Activated CD8-positive, alpha-beta memory T cell treated with anti-CD3 and anti-CD28 coated beads for 4 hours (primary cell): Measurements from ENCODE around the gene CRB1.

Source experiments
- DNase-seq, 2 donors: peaks; one replicate each; pipeline ENCODE4 v3.0.0-alpha.2; 2020; ENCODE audit warnings: low read depth in 2 of 2

The CRB1 gene

DNA sequence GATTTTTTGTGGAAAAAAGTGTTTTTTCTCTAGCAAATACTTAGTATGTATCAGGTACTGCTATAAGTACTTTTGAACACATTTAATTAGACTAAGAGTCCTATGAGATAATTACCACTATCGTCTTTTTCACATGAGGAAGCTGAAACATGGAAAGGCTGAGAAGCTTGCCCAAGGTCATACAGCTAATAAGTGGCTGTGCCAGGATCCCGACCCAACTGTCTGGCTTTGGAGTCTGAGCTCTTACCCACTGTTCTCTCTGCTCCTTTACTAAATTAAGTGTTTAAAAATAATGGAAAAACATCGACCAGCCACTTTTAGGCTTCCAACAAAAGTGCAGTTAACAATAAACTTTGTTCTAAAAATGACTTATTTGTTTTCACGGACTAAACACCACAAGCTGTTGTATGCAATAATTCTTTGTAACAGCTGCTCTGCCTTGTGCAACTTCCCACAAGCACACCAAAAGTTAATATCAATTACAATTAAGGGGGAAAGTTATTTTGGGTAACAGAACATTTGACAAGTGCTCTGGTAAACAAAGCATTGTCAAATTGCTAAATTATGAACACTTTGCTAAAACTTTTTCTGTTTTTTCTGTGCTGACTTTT is 75.7 kb downstream of the CRB1 start:
- DNase-seq: no peak

DNA sequence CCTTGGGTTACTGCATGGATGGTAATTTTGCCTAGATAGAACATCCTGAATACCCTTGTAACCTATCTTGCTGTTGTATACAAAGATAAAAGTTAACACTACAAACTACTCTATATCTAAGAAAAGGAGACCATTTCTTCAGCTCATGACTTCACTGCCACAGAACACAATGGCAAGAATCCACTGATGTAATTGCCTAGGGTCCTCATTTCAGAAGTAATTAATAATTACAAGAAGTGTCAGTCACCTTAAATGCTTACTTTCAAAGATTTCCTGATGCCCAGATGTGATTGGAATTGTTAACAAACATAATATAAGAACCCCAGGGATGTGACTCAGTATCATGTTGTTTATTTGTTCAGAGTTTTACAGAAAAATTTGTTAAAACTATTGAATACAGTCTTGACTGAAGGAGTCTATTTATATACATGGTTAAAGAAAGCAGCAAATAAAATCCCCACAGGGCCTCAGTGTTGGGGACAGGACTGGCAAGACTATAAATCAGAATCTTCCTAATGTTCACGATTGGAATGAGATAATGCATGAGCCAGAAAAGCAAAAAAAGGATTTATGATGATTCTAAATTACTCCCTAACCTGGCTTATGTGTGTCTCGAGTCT is 83.9 kb downstream of the CRB1 start:
- no peak for DNase-seq

DNA sequence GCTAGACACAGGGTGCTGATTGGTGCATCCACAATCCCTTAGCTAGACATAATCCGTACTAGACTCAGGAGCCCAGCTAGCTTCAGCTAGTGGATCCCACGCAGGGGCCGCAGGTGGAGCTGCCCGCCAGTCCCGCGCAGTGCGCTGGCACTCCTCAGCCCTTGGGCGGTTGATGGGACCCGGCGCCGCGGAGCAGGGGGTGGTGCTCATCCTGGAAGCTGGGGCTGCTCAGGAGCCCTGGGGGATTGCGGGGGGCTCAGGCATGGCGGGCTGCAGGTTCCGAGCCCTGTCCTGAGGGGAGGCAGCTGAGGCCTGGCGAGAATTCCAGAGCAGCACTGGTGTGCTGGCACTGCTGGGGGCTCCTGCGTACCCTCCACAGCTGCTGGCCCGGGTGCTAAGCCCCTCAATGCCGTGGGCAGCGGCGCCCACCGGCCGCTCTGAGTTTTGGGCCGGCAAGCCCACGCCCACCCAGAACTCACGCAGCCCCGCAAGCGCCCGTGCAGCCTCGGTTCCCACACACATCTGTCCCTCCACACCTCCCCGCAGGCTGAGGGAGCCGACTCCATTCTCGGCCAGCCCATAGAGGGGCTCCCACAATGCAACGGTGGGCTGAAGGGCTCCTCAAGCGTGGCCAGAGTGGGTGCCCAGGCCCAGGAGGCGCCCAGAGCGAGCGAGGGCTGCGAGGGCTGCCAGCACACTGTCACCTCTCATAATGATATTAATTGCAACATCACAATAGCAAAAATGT is 87.4 kb downstream of the CRB1 start:
- no peak for DNase-seq

DNA sequence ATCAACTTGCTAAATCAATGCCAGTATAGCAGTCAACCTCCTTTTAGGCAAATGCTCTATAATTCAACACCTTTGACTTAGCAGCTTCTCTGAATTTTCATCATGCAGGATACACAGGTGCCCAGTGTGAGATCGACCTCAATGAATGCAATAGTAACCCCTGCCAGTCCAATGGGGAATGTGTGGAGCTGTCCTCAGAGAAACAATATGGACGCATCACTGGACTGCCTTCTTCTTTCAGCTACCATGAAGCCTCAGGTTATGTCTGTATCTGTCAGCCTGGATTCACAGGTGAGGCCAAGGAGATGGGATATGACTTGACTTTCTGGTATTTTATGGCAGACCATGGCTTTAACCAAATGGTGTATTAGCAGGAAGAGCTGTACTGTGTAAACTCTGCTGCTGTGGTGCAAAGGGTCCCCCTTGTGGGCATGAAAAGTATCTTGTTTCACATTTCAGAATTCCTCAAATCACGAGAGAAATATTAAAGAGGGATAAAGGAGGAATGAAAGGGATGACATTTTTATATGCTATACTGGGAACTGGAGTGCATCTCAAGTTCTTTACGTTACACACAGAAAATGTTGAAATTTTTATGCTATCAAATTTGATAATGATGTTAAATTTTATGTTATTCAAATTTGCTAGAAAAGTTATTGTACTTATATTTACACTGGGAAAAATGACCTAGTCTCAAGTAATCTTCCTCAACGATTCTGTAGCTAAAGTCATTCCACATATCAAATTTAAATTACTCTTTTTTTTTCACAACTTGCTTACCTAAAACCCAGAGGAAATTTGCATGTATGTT is 88.9 kb downstream of the CRB1 start:
- DNase-seq: no peak

DNA sequence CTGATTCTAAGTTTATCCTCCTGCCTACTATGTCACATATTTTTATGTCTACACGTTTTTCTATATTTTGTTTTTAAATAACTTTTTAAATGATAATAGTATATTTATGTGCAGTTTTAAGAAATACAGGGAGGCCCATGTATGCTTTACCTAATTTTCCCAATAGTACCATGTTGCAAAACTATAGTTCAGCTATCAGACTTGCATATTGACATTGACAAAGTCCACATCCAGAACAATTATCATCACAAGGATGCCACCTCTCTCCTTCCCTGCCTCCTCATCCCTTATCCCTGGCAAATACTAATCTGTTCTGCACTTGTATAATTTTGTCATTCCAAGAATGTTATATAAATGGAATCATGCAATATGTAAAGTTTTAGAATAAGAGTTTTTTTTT is 90.9 kb downstream of the CRB1 start:
- DNase-seq: no peak

DNA sequence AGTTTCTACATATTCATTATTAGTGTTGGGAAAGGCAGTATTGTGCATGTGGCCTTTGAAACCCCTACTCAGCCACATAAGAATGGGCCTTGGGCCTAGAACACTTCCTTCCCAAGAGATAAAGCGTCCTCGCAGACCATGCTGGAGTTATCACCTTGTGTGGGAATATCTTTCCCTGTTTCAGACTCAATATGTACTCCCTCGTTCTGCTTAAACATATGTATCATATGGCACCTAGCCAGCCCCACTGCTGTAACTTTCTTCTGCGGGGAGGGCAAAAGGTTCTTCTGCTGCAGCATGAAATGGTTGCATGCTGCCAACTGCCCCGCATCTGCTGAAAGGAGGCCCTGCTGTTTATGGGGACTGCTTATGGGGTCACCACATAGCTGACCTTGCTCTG is 92.0 kb downstream of the CRB1 start:
- DNase-seq: no peak

- DNase-seq: no peak
These were observed 94.8 kb downstream of the CRB1 start for GRCh38 chr1:197362871-197363270.

DNA sequence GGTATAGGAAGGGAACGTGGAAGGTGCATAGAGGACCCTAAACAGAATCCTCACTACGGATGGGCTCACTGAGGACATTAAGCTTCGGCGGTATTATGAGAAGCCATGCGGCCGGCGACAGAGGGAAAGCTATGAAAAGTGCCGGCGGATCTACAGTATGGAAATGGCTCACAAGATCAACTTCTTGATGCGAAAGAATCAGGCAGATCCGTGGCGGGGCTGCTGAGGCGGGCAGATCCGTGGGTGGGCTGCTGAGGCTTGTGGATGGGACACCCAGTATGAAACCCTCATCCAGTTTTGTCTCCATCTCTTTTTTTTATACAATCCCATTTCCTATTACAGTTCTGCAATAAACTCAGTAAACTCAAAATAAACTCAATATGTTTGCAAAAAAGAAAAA is 95.8 kb downstream of the CRB1 start:
- DNase-seq: no peak

DNA sequence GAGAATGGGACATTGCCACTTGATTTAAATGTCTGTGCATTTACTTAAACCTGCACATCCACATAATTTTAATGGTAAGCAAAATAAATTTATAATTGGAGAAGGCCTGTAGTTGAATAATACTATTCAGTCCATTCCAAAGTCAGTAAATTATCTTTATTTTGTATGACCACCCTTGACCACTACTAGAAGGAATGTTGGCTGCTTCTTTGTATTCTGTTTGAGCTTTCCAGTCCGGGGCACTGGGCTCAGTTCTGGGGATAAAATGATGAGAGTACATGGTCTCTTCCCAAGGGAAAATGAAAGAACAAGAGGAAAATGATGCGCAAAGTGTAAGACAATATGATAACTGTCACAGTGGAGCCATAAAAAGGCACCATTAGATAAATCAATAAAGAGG is 98.9 kb downstream of the CRB1 start:
- no peak for DNase-seq

DNA sequence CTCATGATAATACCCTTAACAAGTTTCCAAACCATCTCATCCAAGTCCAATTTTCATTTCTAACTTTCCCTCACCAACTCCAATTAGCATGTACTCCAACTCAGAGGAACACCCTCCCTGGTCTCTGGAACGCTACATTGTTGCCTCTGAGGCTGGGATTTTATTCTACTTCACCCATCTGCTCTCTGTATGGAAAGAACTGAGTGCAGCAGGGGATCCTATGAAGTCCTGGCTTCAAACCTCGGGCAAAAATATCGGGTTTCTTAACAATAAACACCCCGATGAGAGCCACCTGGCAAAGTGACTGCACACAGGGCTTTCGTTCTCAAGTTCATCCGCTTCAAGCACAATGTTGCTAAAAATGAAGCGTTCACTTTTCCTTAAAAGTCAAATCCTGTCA is 99.6 kb downstream of the CRB1 start:
- DNase-seq: no peak

- DNase-seq: no peak
These were observed 106.4 kb downstream of the CRB1 start for GRCh38 chr1:197374428-197374827.

- no peak for DNase-seq
These were observed 116.4 kb downstream of the CRB1 start for GRCh38 chr1:197384471-197384870.

GRCh38 chr1:197388801-197389200 is 120.7 kb downstream of the CRB1 start:
- no peak for DNase-seq

DNA sequence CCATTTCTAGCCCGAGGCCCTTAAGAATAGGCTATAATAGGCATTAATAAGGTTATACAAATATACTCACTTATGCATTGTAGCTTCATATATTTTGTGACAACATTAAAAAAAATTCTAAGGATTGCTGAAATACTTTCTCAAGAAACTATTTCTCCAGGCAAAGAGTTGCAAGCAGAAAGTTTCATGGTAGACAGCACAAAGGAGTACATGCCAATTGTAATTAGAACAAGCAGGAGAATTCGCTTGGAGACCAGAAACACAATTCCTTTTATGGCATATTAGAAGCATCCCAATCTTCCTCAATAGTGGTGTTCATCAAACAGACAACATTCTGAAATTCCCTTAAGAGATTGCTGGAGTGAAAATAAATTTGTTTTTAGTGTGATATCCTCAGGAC is 122.8 kb downstream of the CRB1 start:
- DNase-seq: no peak

GRCh38 chr1:197391303-197392226 is 123.5 kb downstream of the CRB1 start:
- no peak for DNase-seq

- no peak for DNase-seq
These were observed 124.5 kb downstream of the CRB1 start for GRCh38 chr1:197392541-197392940.

DNA sequence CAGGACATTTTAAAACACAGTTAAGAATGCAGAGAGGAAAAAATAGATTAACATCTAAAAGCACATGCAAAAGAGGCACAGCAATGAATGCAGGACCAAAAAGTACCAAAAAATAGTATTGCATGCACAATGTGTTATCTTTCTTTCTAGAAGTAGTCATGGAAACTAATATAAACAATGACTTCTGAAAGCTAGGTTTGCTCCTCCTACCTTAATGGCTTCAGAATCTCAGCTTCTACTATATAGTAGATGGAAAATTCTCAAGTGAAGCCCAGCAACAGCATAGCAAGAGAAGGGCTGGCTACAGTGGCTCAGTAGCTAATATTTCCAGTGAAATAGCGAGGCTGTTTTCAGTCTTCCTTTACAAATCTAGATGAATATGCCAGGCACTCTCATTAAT is 125.1 kb downstream of the CRB1 start:
- no peak for DNase-seq

DNA sequence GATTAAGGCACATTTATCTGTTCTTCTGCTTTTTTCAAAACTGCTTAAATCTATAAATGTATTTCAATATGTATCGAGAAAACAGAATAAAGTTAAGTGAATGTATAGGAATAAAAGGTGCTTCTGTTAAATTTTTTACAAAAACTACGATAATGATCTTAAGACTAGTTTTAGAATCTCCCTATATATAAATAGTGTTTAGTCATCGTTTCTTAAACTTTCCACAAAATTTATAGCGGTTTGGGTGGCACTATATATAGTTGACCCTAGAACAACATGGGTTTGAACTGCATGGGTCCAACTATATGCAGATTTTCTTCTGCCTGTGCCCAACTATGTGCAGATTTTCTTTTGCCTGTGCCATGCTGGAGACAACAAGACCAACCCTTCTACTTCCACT is 125.7 kb downstream of the CRB1 start:
- DNase-seq: no peak

DNA sequence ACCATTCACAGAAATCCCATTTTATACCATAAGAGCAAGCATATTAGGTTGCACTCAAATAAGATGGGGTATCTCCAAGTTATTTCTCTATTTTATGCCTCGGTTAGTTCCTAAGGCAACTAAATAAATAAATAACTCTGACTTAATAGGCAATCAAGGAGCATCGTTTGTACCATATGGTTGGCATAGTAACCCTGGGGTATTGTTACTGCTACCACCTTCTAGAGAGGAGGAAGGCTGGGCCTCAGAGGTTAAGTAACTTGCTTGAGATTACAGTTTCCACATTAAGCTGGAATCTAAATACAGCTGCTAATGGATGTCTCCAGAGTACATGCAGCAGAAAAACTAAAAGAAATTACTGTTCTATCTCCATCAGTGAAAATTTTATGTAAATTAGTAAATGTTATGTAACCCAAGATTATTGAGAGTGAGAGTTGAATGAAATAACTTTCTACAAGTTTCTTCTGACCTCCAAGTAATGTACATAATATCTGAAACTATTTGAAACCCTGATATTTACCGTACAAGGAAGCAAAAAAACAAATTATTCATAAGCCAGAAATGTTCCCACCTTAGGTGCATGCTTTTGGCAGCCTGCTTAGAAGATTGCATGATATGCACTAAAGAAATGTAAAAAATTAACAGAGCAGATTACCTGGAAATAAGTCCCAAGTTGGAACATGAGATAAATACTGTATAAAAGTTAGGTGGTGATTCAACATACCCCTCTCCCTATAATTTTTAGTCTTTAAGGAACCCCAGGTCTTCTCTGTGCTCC is 127.0 kb downstream of the CRB1 start:
- no peak for DNase-seq

DNA sequence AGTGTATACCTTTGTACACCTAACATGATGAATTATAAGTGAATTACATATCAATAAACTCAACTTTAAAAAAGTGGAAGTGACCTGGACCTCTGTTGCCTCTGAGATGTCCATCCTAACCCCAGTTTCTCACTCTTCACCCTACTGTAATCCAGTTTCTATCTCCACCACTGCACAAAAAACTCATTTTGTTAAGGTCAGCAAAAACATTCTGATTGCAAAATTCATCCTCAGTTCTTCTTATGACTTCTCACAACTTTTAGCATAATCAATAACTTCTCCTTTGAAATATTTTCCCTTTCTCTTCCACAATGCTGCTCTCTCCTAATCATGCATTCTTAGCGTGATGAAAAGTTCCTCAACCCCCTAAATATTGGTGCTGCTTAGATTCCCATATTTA is 129.8 kb downstream of the CRB1 start:
- DNase-seq: no peak
